K562 (cell line): ENCODE measurements around the gene CDKL5. TPM values are rescaled to one million over a fixed set of nuclear protein-coding genes. Genes with fewer than 3 reads are reported as not detected.

Experiments used
- ATAC-seq: fragments of 200-7000 bp; cut with Tn5 transposase; 3 replicates; pipeline ENCODE4 v1.9.1; 2020; ENCODE audit warnings: moderate library complexity
- BruUV-seq: library from RNA; stranded (reverse); fragments of 400-500 nt; replicated peaks from 2 replicates; lab custom pipeline; 2021; lab: Mats Ljungman, UMichigan
- CTCF ChIA-PET: fragments of 300-600 bp; formaldehyde crosslinking; extraction: SDS; loops from one replicate; lab custom pipeline; 2021; ENCODE audit warnings: low intra/inter-chr PET ratio; lab: Yijun Ruan, JAX
- POLR2A ChIA-PET: fragments of 300-600, 350-650 bp; sonication (Branson Sonifier 250); formaldehyde crosslinking; extraction: SDS; loops from one replicate; lab custom pipeline; 2021; ENCODE audit warnings: antibody characterized with exemption, inconsistent platforms; lab: Yijun Ruan, JAX
- DNase-seq, 4 experiments: peaks; one replicate each; pipeline versions ENCODE4 v3.0.0 to v3.0.0-alpha.2; 2011 to 2018; ENCODE audit warnings: low spot score in 3 of 4, mixed read lengths in 3 of 4; ENCODE audit errors: extremely low read depth in 1 of 4
- FAIRE-seq: peaks from 2 replicates; lab custom pipeline; 2011; peaks lifted over from hg19 to GRCh38; lab: Jason Lieb, UNC
- H2AFZ ChIP-seq: 2 replicates; pipeline ENCODE4 v1.6.0; 2011; ENCODE audit warnings: low read depth, low read length, control low read depth, inconsistent platforms
- H3K27ac ChIP-seq: fragments of 200-600 bp; 3 replicates; pipeline ENCODE4 v1.8.0; 2011; ENCODE audit warnings: low read depth, mild to moderate bottlenecking, control low read depth, inconsistent platforms, low read length, moderate library complexity, mixed read lengths; ENCODE audit errors: extremely low read depth
- H3K27me3 ChIP-seq, 2 experiments: fragments of 300-600 bp in 1 of 2; 2 replicates in 1 of 2; 3 replicates in 1 of 2; pipeline versions ENCODE4 v1.6.0 to v1.8.0; 2011; ENCODE audit warnings: inconsistent platforms in 2 of 2, low read length in 2 of 2, mild to moderate bottlenecking in 1 of 2, mixed read lengths in 1 of 2, moderate library complexity in 1 of 2; ENCODE audit not compliant: control insufficient read depth in 2 of 2, insufficient read depth in 2 of 2
- H3K36me3 ChIP-seq: fragments of 300-600 bp; 3 replicates; pipeline ENCODE4 v1.8.0; 2011; ENCODE audit warnings: mild to moderate bottlenecking, low read length, inconsistent platforms; ENCODE audit not compliant: control insufficient read depth, insufficient read depth
- H3K4me1 ChIP-seq, 2 experiments: fragments of 200-600 bp in 1 of 2; replicated peaks in 1 of 2; 2 replicates in 1 of 2; 3 replicates in 1 of 2; pipeline versions ENCODE4 v1.5.1 to v1.8.0; 2011; ENCODE audit warnings: inconsistent platforms in 2 of 2, low read length in 2 of 2, mild to moderate bottlenecking in 1 of 2, mixed read lengths in 1 of 2, moderate library complexity in 1 of 2; ENCODE audit not compliant: control insufficient read depth in 2 of 2, insufficient read depth in 2 of 2
- H3K4me2 ChIP-seq: 2 replicates; pipeline ENCODE4 v1.6.1; 2011; ENCODE audit warnings: low read length, control low read depth, inconsistent platforms, mixed read lengths; ENCODE audit not compliant: insufficient read depth
- H3K4me3 ChIP-seq: fragments of 200-600 bp; sonication (generic), shearing (Covaris generic); 2 replicates; pipeline ENCODE4 v1.5.1; 2016; ENCODE audit warnings: control low read depth, inconsistent platforms
- H3K79me2 ChIP-seq: fragments of 200-600 bp; 3 replicates; pipeline ENCODE4 v1.8.0; 2011; ENCODE audit warnings: low read length, inconsistent platforms; ENCODE audit not compliant: control insufficient read depth, insufficient read depth
- H3K9ac ChIP-seq, 2 experiments: 2 replicates each; pipeline versions ENCODE4 v1.6.0 to v1.6.1; 2011; ENCODE audit warnings: low read depth in 2 of 2, low read length in 2 of 2, control low read depth in 1 of 2, inconsistent platforms in 1 of 2, mild to moderate bottlenecking in 1 of 2, mixed read lengths in 1 of 2; ENCODE audit not compliant: insufficient read depth in 1 of 2
- H3K9me1 ChIP-seq: one replicate; pipeline ENCODE4 v1.6.0; 2011; ENCODE audit warnings: inconsistent platforms, mild to moderate bottlenecking, low read length, moderate library complexity; ENCODE audit not compliant: control insufficient read depth, insufficient read depth
- H3K9me3 ChIP-seq: replicated peaks from 2 replicates; pipeline ENCODE4 v1.5.1; 2011; ENCODE audit warnings: low read depth, low read length, inconsistent platforms; ENCODE audit not compliant: control insufficient read depth, insufficient read depth
- H4K20me1 ChIP-seq: replicated peaks from 2 replicates; pipeline ENCODE4 v1.6.1; 2011; ENCODE audit warnings: low read length, inconsistent platforms, mixed read lengths; ENCODE audit not compliant: control insufficient read depth, insufficient read depth
- CBX8 ChIP-seq: fragments of 200-600 bp; sonication (generic); IDR thresholded peaks from 2 replicates; pipeline ENCODE4 v1.6.1; 2012; ENCODE audit warnings: borderline replicate concordance, mixed run types, low read depth, mild to moderate bottlenecking, moderate library complexity, mixed read lengths, low read length, control low read depth, inconsistent platforms; ENCODE audit not compliant: poor library complexity, severe bottlenecking; ENCODE audit errors: extremely low read depth
- CHCHD3 ChIP-seq: fragments of 250-450 bp; sonication (Bioruptor Pico); IDR thresholded peaks from 2 replicates; pipeline ENCODE4 v2.1.2; 2022; ENCODE audit warnings: mild to moderate bottlenecking
- EZH2 ChIP-seq: IDR thresholded peaks from 2 replicates; pipeline ENCODE4 v1.6.1; 2012; ENCODE audit warnings: low read depth, mild to moderate bottlenecking, inconsistent platforms, low read length, borderline replicate concordance
- HDAC8 ChIP-seq: fragments of 450-650 bp; IDR thresholded peaks from 2 replicates; pipeline ENCODE4 v1.6.1; 2016; ENCODE audit warnings: mild to moderate bottlenecking, missing genetic modification characterization, moderate library complexity, missing compliant biosample characterization
- NR3C1 ChIP-seq: sonication (generic); formaldehyde crosslinking; IDR thresholded peaks from 2 replicates; pipeline ENCODE4 v1.8.1; 2022; ENCODE audit warnings: missing genetic modification reagents
- PATZ1 ChIP-seq: fragments of 250-450 bp; sonication (Bioruptor Pico); IDR thresholded peaks from 2 replicates; pipeline ENCODE4 v1.5.0; 2020; ENCODE audit warnings: mild to moderate bottlenecking, borderline replicate concordance
- ZNF121 ChIP-seq: sonication (generic); formaldehyde crosslinking; conservative IDR thresholded peaks from 2 replicates; pipeline ENCODE4 v1.8.0; 2022; ENCODE audit warnings: missing genetic modification reagents
- WGBS: fragments of 100-300 bp; shearing (Covaris generic); methylation state at CpG from one replicate; pipeline ENCODE4 v1.1.6; 2016; ENCODE audit warnings: low coverage, mixed read lengths; ENCODE audit not compliant: insufficient coverage; ENCODE audit errors: missing lambda C conversion rate; 5-methylcytosine and 5-hydroxymethylcytosine counted together
- in situ Hi-C: fragments of 300-500 bp; cut with MboI; formaldehyde crosslinking; loops from 4 replicates; pipeline ENCODE4 v1.15.0; 2018; ENCODE audit warnings: inconsistent platforms, mixed read lengths
- intact Hi-C: fragments of 100-400 bp; cut with micrococcal nuclease; formaldehyde crosslinking; loops from 2 replicates; pipeline ENCODE4 v1.14.2; 2022
- polyA plus RNA-seq, 8 experiments: library from polyadenylated mRNA; depleted of rRNA in 4 of 8; stranded (reverse) in 5 of 8; unstranded in 3 of 8; fragments of >200 nt; fragmentation: Nextera tagmentation in 2 of 8; fragmentation: Illumina TruSeq in 1 of 8; extraction: Ambion mirVana in 2 of 8; extraction: Trizol in 1 of 8; gene quantifications; 2 replicates each; pipeline versions ENCODE4 v1.2.1 to v1.2.3, GENCODE V29; 2011 to 2014; ENCODE audit warnings: inconsistent platforms in 1 of 8, missing spikeins in 1 of 8
- total RNA-seq, 7 experiments: library from RNA; depleted of rRNA in 6 of 7; stranded (reverse); fragments of >200 nt in 6 of 7; fragmentation: Illumina TruSeq in 2 of 7; extraction: Trizol in 2 of 7; gene quantifications; 2 replicates each; pipeline versions ENCODE4 v1.2.1 to v1.2.3, GENCODE V29; 2011 to 2021; ENCODE audit warnings: low replicate concordance in 1 of 7

The CDKL5 gene
- total and polyA plus RNA-seq, 9 of the 15 experiments (the other 6 are each of a cell fraction or from before 2014, with no cell fraction given), result under 0.01 to 0.21 (median 0.04) TPM

- Histone ChIP-seq H3K9ac (no peak overlapping the region), H3K4me2 (no peak overlapping the region), H4K20me1 (no peaks in the 10 kb centered on the region), H3K9me3 (no peaks in the 10 kb centered on the region), H3K9me1 (no peaks in the 10 kb centered on the region), H3K4me3 (no peak overlapping the region), H3K36me3 (no peaks in the 10 kb centered on the region), H2AFZ (no peak overlapping the region), H3K27me3 (peaks cover 0 to 32% of the 10 kb centered on the region in 2 experiments; a peak in 2 of 5 replicates), H3K27ac (no peak overlapping the region), H3K4me1 (no peaks in the 10 kb centered on the region), H3K79me2 (no peaks in the 10 kb centered on the region)
- in situ Hi-C loops (no loop called here), intact Hi-C loops (no loop called here)
- ChIA-PET CTCF (no interaction called here), POLR2A (no interaction called here)
- ATAC-seq (no peak), FAIRE-seq (no peak), DNase-seq (no peak)
- 0% methylated on average over 6 of the region's 9 CpGs for WGBS
- BruUV-seq, result no TSS peak
- TF ChIP-seq PATZ1 (CRISPR knock-in tag) (no peak), ZNF121 (no peak), EZH2 (no peak), NR3C1 (CRISPR knock-in tag) (no peak), HDAC8 (tag) (no peak), CHCHD3 (CRISPR knock-in tag) (no peak), CBX8 (no peak)
Observed at GRCh38 chrX:18682979-18683387, 257.6 kb downstream of the CDKL5 start.
